Stimulated activated naive CD4-positive, alpha-beta T cell (primary cell): ENCODE results near the gene ZDHHC11B.
"Not testable (repeated sequence)": the region's sequence is repeated elsewhere in the genome, so short reads cannot be mapped to it uniquely, and the experiment has no call there.

ENCODE experiments used
- DNase-seq, 6 experiments: peaks; one replicate each; lab custom pipeline; 2025; lab: John Stamatoyannopoulos, UW

The ZDHHC11B gene

DNA sequence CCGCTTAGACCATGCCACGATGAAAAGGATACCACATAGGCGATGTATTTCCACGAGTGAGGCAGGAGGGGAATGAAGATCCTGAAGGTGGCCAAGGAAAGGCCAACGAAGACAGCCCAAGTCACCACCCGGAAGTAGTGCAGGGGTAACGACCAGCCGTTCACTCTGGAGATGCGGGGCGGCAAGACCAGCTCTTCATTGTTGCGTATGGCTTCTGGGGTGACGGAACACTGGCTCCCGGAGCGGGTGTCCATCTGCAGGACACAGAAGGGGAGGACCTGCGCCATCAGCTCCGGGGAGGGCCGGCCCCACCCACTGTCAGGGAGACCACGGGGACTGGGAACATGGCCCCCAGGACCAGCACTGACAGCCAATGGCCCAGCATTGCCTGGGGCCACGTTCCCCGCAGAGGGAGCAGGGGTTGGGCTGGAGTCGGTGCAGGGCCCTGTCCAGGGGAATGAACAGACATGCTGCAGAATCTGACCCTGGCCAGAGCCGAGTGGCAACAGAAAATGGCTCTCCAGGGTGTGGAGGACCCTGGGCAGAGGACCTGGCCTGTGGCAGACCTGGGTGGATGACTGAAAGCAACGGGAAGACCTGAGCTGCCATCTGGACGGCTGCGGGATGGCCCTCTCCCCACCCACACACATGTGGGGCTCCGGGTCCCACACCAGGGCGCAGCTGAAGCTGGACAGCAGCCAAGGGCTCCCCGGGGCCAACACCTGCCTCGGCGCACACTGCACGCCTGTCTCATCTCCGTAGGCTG, 17.7 kb downstream of the ZDHHC11B start:
- no peak for DNase-seq

DNA sequence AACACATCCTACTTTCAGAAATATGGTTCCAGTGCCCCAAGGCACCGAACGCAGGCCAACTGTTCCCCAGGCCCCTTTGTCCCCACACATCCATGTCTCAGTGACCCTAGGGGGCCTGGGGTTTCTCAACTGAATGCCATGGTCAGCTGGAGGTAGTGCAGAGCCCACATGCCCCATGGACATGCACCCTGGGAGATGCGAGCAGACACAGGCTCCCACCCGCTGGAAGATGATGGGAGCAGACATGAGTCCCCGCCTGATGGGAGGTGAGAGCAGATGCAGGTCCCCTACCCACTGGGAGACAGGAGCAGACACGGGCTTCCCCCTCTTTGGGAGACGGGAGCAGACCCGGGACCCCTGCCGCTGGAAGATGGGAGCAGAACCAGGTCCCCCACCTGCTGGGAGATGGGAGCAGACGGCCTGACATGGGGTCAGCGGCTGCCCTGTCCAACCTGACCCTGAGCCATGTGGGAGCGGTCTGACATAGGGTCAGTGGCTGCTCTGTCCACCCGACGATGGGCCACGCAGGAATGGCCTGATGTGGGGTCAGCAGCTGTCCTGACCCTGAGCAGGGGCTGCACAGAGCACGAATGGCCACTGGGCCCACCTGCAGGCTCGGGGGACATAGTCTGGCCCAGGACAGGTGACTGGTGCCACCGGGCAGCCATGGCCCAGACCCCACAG, 18.4 kb downstream of the ZDHHC11B start:
- DNase-seq = no peak

DNA sequence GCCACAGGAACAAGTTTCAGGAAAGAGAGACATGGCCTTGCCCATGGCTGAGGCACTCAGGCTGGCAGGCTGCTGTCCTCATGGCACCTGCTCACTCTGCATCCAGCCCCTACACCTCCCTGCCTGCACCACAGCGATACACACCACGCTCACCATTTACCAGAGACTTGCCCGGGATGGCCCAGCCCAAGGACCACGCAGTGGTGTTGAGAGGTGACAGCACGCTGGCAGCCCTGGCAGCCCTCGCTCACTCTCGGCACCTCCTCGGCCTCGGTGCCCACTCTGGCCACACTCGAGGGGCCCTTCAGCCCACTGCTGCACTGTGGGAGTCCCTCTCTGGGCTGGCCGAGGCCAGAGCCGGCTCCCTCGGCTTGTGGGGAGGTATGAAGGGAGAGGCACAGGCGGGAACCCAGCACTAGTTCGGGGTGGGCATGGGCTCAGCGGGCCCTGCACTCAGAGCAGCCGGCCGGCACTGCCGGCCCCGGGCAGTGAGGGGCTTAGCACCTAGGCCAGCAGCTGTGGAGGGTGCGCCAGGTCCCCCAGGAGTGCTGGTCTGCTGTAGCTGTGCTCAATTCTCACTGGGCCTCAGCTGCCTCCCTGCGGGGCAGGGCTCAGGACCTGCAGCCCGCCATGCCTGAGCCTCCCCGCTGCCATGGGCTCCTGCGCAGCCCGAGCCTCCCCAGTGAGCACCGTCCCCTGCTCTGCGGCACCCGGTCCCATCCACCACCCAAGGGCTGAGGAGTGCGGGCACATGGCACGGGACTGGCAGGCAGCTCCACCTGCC, 20.3 kb downstream of the ZDHHC11B start:
- no peak for DNase-seq

DNA sequence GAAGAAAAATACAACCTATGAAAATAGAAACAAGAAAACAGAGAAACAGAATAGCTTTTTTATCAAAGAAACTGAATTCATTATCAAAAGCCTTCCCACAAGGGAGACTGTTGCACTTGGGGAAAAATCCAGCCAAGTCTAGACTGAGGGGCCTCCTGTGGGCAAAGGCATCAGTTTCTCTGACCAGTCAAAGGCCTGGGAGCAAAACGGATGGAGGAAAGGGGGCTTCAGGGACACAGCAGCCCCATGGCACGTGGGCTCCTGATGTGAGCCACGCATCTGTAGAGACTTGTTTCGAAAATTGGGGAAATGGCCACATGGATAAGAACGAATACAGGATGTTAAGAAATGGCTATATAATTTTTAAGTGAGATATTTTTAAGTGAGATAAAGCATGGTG, 21.1 kb downstream of the ZDHHC11B start:
- no peak for DNase-seq

DNA sequence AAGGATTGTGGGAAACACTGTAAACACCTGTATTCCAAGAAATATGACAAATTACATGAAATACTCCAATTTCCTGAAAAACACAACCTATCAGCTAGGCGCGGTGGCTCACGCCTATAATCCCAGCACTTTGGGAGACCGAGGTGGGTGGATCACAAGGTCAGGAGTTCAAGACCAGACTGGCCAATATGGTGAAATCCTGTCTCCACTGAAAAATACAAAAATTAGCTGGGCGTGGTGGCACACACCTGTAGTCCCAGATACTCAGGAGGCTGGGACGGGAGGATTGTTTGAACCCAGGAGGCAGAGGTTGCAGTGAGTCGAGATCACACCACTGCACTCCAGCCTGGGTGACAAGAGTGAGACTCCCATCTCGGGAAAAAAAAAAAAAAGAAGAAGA, 21.5 kb downstream of the ZDHHC11B start:
- not testable (repeated sequence) for DNase-seq

DNA sequence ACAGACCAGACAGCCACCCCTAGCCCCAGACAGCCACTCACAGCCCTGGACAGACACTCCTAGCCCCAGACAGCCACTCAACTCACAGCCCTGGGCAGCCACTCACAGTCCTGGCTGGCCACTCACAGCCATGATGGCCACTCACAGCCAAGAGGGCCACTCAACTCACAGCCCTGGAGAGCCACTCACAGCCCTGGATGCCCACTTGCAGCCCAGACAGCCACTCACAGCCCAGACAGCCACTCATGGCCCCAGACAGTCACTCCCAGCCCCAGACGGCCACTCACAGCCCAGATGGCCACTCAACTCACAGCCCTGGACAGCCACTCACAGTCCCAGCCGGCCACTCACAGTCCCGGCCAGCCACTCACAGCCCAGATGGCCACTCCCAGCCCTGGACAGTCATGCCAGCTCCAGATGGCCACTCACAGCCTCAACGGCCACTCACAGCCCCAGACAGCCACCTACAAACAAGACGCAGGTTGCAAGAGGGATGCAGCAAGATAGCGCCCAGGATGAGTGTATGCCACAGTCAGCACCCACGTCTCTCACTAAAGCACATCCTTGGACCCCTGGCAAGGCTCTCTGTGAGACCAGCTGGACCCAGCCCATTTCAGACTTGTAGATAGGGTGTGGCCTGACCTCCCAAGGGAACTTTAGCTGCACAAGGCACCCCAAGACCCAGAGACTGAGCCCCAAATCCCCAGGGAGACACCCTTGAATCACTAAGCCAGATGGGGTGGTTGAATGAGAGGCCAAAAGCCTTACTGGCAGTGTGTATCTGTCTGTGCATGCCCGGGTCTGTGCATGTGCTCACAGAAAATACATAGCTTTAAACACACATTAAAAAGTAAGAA, 22.4 kb downstream of the ZDHHC11B start:
- DNase-seq = no peak

DNA sequence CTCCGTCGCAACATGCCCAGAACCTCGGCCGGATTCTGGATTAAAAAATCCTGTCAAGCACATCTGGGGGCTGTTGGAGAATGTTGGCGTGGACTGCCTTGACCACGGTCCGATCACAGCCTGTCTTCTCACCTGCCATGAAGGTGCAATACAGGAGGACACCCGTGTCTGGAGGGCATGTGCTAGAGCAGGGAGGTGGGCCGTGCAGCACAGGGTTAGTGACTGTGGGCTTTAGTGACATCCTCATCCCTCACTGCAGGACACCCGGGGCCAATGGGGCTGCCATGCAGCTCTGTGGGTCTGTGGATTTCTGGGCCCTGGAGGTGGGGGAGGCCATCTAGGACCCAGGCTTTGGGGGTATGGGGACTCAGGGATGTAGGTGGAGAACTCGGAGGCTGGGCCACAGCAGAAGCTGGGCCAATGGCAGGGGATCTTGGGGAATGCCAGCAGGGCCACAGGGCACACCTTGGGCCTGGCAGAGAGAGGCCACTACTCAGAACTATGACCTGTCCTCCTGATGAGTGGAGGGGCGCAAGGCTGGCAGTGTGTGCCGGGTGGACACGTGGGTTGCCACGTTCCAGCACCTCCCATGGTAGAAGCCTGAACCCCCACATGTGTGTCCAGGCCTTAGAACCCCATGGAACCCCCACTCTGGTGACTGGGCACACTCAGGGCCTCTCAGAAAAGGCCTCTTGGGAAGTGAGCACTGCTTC, 23.3 kb downstream of the ZDHHC11B start:
- DNase-seq = no peak

DNA sequence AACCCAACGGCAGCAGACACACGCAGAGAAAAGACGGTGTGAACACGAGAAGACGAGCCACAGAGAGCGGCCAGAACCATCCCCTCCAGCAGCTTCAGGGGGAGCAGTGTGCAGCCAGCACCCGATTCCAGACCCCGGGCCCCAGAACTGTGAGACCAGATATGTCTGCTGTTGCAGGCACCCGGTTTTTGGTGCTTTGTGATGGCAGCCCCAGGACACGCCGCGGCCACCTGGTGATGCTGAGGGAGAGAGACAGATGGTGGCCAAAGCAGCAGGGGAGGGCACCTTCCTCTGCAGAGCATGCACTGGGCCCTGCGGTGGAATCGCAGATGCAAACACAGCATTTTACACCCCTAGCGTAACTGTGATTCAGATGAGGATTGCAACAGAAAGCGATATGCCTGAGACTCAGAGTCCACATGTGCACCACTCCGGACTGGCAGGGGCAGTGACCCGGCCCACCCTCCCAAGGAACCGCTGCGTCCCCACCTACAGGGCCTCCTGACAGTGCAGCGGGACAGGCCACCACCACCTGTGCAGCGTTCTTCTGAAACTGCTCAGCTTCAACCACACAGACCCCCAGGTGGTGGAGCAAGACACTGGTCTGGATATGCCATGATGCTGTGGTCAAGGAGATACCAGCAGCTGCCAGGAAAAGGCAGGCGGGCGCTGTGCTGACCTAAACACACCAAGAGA, 24.0 kb downstream of the ZDHHC11B start:
- DNase-seq = no peak

DNA sequence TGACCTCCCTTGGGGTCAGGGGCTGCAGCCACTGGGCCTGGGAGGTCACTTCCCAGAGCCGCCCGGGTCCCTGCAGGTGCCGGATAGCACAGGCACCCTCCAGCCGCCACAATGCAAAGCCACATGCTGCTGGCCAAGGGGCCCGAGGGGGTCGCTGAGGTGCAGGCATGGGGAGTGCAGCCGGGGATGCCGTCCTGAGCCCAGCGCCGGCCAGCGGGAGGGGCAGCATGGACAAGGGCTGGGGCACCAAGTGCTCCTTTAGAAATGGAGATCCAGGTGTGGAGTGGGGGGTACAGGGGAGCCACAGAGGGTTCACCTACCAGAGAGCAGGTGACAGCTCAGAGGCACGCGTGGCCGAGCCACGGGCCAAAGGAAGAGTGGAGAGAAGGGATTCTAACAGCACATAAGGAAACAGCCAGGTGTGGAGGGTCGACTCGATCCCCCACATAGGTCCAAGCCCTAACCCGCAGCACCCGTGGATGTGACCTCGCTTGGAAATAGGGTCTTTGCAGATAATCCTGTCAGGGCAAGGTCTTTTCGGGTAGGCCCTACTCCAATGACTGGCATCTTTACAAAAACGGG, 24.7 kb downstream of the ZDHHC11B start:
- DNase-seq = no peak

DNA sequence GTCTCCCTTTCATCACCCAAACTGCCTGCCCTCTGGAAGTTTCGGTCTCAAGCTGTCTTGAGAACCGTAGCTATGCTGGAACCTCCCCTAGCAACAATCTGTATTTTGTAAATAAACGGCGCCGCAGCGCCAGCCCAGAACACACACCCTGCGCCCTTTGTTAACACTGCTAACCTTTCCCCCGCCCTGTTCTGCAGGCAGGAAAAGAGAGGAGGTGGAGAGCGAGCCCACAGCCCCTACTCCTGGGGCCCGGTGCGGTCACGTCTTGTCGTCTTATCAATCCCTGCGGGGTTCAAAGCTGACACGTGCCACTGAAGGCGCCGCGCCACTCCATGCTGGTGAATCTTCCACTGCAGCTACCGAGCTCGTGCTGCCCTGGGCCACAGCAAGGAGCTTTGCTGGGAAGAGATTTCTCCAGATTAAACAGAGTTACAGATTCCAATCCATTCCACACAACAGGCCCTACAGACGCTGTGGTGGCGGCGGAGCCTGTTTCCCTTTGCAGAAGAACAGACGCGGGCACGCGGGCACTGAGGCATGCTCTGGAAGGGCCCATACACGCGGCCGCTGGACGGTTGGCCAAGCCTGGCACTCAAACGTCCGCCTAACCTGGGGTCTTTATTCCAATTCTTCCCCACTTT, 25.3 kb downstream of the ZDHHC11B start:
- peak; percentile 15 to 50 (median 27) for DNase-seq

DNA sequence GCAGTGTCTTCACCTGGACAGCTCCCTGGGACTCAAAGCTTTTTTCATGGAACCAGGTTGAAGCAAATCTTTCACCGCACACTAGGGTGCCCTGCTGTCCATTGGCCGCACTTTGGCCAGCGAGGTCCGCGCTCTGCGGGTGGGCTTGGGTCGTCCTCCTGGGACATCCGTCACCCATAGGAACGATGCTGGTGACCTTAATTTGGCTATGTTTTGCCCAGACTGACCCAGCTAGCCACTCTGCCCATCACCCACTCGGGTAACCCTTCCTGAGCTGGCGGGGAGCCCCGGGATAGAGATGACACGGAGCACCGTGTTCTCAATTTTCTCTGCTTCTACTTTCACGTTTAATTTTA, 25.9 kb downstream of the ZDHHC11B start:
- no peak for DNase-seq

DNA sequence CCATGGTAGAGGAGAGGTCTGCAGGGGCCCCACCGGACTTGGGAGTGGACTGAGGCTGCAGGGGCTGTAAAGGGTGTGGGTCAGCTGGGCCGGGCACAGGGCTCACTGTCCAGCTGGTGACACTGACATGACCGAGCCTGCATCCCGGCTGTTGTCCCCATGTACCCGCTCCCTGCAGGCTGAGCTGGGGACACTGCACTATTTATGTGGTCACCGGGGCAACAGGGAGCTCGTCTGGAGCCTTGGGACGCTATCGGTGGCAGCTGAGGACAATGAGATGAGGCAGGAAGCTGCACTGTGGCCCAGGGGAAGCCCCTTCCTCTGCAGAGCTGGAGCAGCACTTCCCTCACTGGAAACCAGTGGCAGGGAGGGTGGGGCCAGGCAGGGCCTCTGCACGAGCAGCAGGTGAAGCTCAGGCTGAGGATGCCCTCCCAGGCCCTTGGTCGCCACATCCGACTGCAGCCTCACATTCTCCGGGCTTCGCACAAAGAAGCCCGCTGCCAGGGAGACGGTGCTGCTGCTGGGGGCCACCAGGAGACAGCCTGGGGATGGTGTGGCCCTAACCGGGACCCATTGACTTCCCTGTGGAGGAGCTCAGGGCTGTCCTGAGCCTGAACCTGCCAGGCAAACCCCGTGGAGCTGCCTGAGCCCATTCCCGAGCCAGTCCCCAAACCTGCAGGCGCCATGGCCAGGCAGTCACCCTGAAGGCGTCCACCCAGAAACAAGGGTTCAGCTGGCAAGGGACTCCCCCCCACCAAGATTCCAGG, 26.4 kb downstream of the ZDHHC11B start:
- DNase-seq = no peak

DNA sequence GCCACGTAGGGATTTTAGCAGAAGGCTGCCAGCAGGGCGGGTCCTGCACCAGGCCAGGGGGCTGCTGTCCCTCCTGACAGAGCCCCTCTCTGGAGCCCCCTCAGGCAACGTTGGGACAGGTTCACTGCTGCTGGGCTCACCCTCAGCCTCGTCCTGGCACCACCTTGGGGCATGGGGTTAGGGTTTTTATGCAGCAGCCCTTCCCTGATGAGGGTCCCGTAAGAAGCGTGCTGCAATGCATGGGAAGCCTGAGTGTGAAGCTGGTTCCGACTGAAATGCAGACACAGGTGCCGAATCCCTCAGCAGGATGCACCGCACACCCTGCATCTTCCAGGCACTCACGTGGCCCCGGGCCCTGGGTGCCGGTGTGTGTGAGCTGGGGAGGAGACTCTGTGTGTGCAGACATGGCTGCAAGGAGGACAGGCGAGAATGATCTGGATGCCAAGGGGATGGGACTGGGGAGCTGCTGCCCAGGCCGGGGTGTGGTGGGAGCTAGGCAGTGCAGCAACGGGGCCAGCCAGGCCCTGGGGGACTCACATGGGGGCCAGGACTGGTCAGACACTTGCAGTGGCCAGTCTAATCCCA, 27.1 kb downstream of the ZDHHC11B start:
- no peak for DNase-seq

DNA sequence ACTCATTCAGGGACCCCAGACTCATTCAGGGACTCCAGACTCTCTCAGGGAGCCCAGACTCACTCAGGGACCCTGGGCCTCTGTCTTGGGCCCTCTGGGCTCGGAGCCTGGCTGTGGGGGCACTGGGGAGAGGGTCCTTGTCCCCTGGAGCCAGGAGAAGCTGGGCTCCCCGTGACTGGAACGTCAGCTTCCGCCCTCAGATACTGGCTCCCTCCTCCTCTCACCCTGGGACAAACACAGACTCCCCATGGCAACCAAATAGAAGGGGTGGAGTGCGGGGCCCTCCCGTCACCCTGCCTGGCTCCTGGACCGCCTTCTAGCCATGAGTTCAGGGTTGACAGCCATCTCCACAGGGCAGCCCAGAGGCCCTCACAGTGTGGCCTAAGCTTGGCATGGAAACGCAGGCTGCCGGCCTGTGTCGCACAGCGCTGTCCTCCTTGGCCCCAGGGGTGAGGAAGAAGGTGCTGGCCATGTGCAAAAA, 27.6 kb downstream of the ZDHHC11B start:
- DNase-seq = no peak

DNA sequence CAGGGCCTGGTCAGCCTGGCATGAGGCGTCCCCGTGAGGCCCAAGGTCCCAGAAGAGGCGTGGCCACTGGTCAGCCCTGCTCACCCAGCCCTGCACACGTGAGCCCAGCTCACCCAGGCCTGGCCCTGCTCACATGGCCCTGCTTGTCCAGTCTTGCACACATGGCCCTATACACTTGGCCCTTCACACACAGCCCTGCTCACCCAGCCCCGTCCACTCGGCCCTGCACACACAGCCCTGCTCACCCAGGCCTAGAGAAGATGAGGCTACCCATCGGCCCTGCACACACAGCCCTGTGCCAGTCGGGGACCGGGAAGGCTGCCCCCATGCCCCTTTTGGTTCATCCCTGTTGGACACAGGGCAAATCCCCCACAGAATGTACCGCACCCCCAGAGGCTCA, 28.4 kb downstream of the ZDHHC11B start:
- no peak for DNase-seq

DNA sequence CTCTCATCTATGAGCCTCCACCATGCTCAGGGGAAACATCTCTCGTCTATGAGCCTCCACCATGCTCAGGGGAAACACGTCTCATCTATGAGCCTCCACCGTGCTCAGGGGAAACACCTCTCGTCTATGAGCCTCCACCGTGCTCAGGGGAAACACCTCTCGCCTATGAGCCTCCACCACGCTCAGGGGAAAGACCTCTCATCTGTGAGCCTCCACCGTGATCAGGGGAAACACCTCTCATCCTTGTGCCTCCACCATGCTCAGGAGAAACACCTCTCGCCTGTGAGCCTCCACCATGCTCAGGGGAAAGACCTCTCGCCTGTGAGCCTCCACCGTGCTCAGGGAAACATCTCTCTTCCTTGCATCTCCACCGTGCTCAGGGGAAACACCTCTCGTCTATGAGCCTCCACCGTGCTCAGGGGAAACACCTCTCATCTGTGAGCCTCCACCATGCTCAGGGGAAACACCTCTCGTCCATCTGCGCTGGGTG, 30.3 kb downstream of the ZDHHC11B start:
- not testable (repeated sequence) for DNase-seq

DNA sequence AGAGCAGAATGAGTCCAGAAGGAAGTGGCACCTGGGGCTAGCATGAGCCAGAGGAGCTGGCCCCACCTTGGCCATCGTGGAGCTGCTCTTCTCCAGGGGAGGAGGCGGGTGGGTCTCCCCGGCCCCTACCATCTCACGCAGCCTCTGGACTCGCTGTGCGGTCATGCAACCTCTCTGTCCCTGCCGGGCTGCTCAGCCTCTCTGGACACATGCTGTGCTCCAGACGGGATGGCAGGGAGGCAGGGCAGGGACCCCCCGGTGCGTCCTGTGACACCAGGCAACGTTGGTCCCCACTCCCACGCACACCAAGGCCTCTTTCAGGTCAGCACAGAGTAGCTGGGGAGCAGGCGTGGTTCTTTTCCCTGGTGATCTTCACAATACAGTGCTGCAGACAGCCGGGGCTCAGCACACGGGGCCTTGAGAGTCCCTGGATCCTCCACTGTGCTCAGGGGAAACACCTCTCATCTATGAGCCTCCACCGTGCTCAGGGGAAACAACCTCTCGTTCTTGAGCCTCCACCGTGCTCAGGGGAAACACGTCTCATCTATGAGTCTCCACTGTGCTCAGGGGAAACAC, 30.9 kb downstream of the ZDHHC11B start:
- not testable (repeated sequence) for DNase-seq

DNA sequence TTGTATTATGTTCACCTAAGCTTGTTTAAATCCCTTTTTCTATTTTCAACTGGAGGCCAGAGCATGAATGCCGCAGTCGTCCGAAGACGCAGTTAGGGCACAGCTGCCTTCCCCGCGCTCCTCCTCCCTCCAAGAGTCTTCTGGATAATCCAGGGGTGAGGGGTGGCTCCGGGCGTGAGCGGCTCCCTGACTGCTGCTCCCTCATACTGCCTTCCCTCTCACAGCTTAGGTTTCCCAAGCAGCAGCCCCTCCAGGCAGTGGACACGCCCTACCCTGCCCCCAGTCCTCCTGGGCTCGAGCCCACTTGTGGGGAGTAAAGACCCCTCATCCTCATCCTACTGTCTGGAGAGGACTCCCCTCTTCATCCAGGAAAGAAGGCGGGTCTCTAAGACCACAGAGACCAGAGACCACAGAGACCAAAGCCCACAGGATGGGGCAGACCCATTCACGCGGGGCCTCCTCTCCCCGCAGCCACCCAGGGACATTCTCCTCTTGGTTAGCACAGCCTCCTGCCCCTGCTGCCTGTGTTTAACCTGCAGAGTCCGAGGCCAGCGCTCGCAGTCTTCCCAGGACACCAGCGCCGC, 31.9 kb downstream of the ZDHHC11B start:
- DNase-seq = not testable (repeated sequence)
